Mesendoderm (in vitro differentiated cells): ENCODE results near the gene TMEM116.
"Not testable (repeated sequence)": the region's sequence is repeated elsewhere in the genome, so short reads cannot be mapped to it uniquely, and the experiment has no call there.

ENCODE experiments used
- DNase-seq: peaks from one replicate; pipeline ENCODE4 v3.0.0; 2013
- H2AK5ac ChIP-seq: 2 replicates; pipeline ENCODE4 v1.6.1; 2013; ENCODE audit warnings: low read length, inconsistent platforms
- H2BK120ac ChIP-seq: 2 replicates; pipeline ENCODE4 v1.6.1; 2013; ENCODE audit warnings: low read depth, mild to moderate bottlenecking, low read length, moderate library complexity, mixed read lengths
- H2BK15ac ChIP-seq: replicated peaks from 2 replicates; pipeline ENCODE4 v1.6.1; 2013; ENCODE audit warnings: low read depth, mild to moderate bottlenecking, moderate library complexity
- H2BK5ac ChIP-seq: 2 replicates; pipeline ENCODE4 v1.6.1; 2013; ENCODE audit warnings: low read length, inconsistent platforms
- H3K18ac ChIP-seq: 2 replicates; pipeline ENCODE4 v1.6.1; 2013; ENCODE audit warnings: mild to moderate bottlenecking, low read length, mixed read lengths
- H3K23ac ChIP-seq: one replicate; pipeline ENCODE4 v1.6.1; 2013; ENCODE audit warnings: low read length
- H3K27ac ChIP-seq: 2 replicates; pipeline ENCODE4 v1.5.1; 2013; ENCODE audit warnings: low read depth, mild to moderate bottlenecking, inconsistent platforms, low read length, moderate library complexity
- H3K27me3 ChIP-seq: 2 replicates; pipeline ENCODE4 v1.6.1; 2013; ENCODE audit warnings: low read length, control low read depth, mild to moderate bottlenecking, inconsistent platforms; ENCODE audit not compliant: insufficient read depth, poor library complexity
- H3K36me3 ChIP-seq: 2 replicates; pipeline ENCODE4 v1.6.1; 2013; ENCODE audit warnings: low read length, inconsistent platforms; ENCODE audit not compliant: control insufficient read depth, insufficient read depth
- H3K4ac ChIP-seq: one replicate; pipeline ENCODE4 v1.6.1; 2013; ENCODE audit warnings: low read depth, mild to moderate bottlenecking, low read length, moderate library complexity
- H3K4me1 ChIP-seq: 2 replicates; pipeline ENCODE4 v1.6.1; 2013; ENCODE audit warnings: low read depth, low read length, inconsistent platforms; ENCODE audit not compliant: control insufficient read depth
- H3K4me2 ChIP-seq: 2 replicates; pipeline ENCODE4 v1.6.1; 2013; ENCODE audit warnings: low read length
- H3K4me3 ChIP-seq: 2 replicates; pipeline ENCODE4 v1.5.1; 2013; ENCODE audit warnings: mild to moderate bottlenecking, low read length
- H3K56ac ChIP-seq: one replicate; pipeline ENCODE4 v1.6.1; 2013; ENCODE audit warnings: low read length
- H3K79me1 ChIP-seq: 2 replicates; pipeline ENCODE4 v1.6.1; 2013; ENCODE audit warnings: low read length, inconsistent platforms
- H3K79me2 ChIP-seq: 2 replicates; pipeline ENCODE4 v1.6.1; 2013; ENCODE audit warnings: mild to moderate bottlenecking, low read length; ENCODE audit not compliant: control insufficient read depth, insufficient read depth
- H3K9ac ChIP-seq: 2 replicates; pipeline ENCODE4 v1.6.1; 2013; ENCODE audit warnings: low read length, inconsistent platforms
- H4K5ac ChIP-seq: one replicate; pipeline ENCODE4 v1.6.1; 2013; ENCODE audit warnings: low read length
- H4K8ac ChIP-seq: one replicate; pipeline ENCODE4 v1.6.1; 2013; ENCODE audit warnings: low read depth, mild to moderate bottlenecking, control low read depth, low read length, moderate library complexity
- WGBS: extraction: QIAGEN DNeasy Blood & Tissue Kit; methylation state at CpG from one replicate; pipeline ENCODE4 v1.1.7; 2013; ENCODE audit warnings: low lambda C conversion rate, missing lambda C conversion rate; ENCODE audit not compliant: insufficient coverage; ENCODE audit errors: extremely low coverage; 5-methylcytosine and 5-hydroxymethylcytosine counted together

Gene TMEM116

GRCh38 chr12:111975161-111975931 is 37.6 kb downstream of the TMEM116 start:
- H3K79me2 ChIP-seq: no peaks in the 10 kb centered on the region
- H2BK15ac ChIP-seq: no peak overlapping the region
- no peak overlapping the region for H2AK5ac ChIP-seq
- no peak overlapping the region for H3K4me3 ChIP-seq
- H3K4me1 ChIP-seq: no peaks in the 10 kb centered on the region
- no peak overlapping the region for H3K56ac ChIP-seq
- H3K4me2 ChIP-seq: no peak overlapping the region
- no peaks in the 10 kb centered on the region for H3K27me3 ChIP-seq
- no peak overlapping the region for H3K23ac ChIP-seq
- WGBS: no CpG with 5 or more reads among the region's 5 CpGs
- H3K4ac ChIP-seq: no peak overlapping the region
- no peaks in the 10 kb centered on the region for H3K79me1 ChIP-seq
- no peak overlapping the region for H2BK120ac ChIP-seq
- H3K9ac ChIP-seq: no peak overlapping the region
- no peak for DNase-seq
- H3K27ac ChIP-seq: no peak overlapping the region
- no peak overlapping the region for H4K5ac ChIP-seq
- H2BK5ac ChIP-seq: no peak overlapping the region
- H3K36me3 ChIP-seq: no peaks in the 10 kb centered on the region
- H3K18ac ChIP-seq: no peak overlapping the region
- H4K8ac ChIP-seq: no peak overlapping the region

- no peak overlapping the region for H3K4me2 ChIP-seq
- H3K36me3 ChIP-seq: no peaks in the 10 kb centered on the region
- no peaks in the 10 kb centered on the region for H3K79me1 ChIP-seq
- H3K27ac ChIP-seq: no peak overlapping the region
- H4K5ac ChIP-seq: no peak overlapping the region
- no peak overlapping the region for H4K8ac ChIP-seq
- H2BK5ac ChIP-seq: no peak overlapping the region
- H3K4ac ChIP-seq: no peak overlapping the region
- H3K4me1 ChIP-seq: no peaks in the 10 kb centered on the region
- H3K79me2 ChIP-seq: no peaks in the 10 kb centered on the region
- no peaks in the 10 kb centered on the region for H3K27me3 ChIP-seq
- H3K23ac ChIP-seq: no peak overlapping the region
- no peak overlapping the region for H2BK15ac ChIP-seq
- no peak for DNase-seq
- no peak overlapping the region for H3K56ac ChIP-seq
- H3K9ac ChIP-seq: no peak overlapping the region
- no peak overlapping the region for H3K18ac ChIP-seq
- no peak overlapping the region for H2BK120ac ChIP-seq
- H3K4me3 ChIP-seq: no peak overlapping the region
- H2AK5ac ChIP-seq: no peak overlapping the region
Observed at GRCh38 chr12:111971800-111972199, 41.2 kb downstream of the TMEM116 start.

DNA sequence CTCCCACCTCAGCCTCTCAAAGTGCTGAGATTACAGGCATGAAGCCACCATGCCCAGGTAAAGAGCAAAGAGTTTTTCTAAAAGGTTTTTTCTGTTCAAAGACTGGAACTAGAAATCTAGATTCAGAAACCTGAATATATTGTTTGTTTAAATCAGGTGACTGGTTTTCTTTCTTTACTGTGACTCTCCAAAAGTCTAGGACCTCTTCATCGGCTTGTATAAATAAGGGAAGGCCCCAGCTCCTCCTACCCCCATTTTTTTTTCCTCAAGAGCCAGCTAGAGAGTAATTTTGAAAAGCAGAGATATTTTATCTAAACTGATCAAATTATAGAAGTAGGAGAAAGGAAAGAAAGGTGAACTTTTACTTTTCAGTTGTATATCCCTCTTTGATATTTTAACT is 48.0 kb downstream of the TMEM116 start:
- no peak for DNase-seq
- Histone ChIP-seq H2BK120ac (no peak overlapping the region), H3K9ac (no peak overlapping the region), H2BK5ac (no peak overlapping the region), H3K23ac (no peak overlapping the region), H4K5ac (no peak overlapping the region), H3K4me3 (no peak overlapping the region), H3K27ac (no peak overlapping the region), H3K79me2 (no peaks in the 10 kb centered on the region), H3K56ac (no peak overlapping the region), H3K18ac (no peak overlapping the region), H3K79me1 (no peaks in the 10 kb centered on the region), H3K4me2 (no peak overlapping the region), H3K4me1 (no peaks in the 10 kb centered on the region), H3K36me3 (no peaks in the 10 kb centered on the region), H4K8ac (no peak overlapping the region), H2AK5ac (no peak overlapping the region), H3K27me3 (no peaks in the 10 kb centered on the region), H3K4ac (no peak overlapping the region), H2BK15ac (no peak overlapping the region)
- no CpG with 5 or more reads among the region's 1 CpG for WGBS

DNA sequence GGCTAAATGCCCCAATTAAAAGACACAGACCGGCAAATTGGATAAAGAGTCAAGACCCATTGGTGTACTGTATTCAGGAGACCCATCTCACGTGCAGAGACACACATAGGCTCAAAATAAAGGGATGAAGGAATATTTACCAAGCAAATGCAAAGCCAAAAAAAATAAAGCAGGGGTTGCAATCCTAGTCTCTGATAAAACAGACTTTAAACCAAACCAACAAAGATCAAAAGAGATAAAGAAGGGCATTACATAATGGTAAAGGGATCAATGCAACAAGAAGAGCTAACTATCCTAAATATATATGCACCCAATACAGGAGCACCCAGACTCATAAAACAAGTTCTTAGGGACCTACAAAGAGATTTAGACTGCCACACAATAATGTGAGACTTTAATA is 53.4 kb downstream of the TMEM116 start:
- H2AK5ac ChIP-seq: not testable (repeated sequence)

DNA sequence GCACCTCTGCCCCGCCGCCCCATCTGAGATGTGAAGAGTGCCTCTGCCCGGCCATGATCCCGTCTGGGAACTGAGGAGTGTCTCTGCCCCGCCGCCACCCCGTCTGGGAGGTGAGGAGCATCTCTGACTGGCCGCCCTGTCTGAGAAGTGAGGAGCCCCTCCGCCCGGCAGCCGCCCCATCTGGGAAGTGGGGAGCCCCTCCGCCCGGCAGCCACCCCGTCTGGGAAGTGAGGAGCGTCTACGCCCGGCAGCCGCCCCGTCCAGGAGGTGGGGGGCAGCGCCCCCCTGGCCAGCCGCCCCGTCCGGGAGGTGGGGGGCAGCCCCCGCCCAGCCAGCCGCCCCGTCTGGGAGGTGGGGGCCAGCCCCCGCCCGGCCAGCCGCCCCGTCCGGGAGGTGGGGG is 55.7 kb downstream of the TMEM116 start:
- not testable (repeated sequence) for H3K4me1 ChIP-seq, H2BK15ac ChIP-seq, H3K9ac ChIP-seq, DNase-seq, H3K4me2 ChIP-seq, H3K56ac ChIP-seq, H2BK120ac ChIP-seq, H3K27ac ChIP-seq, H3K79me1 ChIP-seq, H3K18ac ChIP-seq, H3K36me3 ChIP-seq, H3K79me2 ChIP-seq, H4K8ac ChIP-seq, H4K5ac ChIP-seq, H3K23ac ChIP-seq, H2AK5ac ChIP-seq, H3K4ac ChIP-seq, H3K4me3 ChIP-seq, H3K27me3 ChIP-seq, H2BK5ac ChIP-seq
- no CpG with 5 or more reads among the region's 31 CpGs for WGBS

More for the DNA sequence above, 53.4 kb downstream of the TMEM116 start:
- H3K4ac ChIP-seq, H3K36me3 ChIP-seq, H3K18ac ChIP-seq, H3K27me3 ChIP-seq, H3K23ac ChIP-seq, H3K4me1 ChIP-seq, H2BK120ac ChIP-seq, H3K56ac ChIP-seq, H3K27ac ChIP-seq, DNase-seq, H3K4me3 ChIP-seq, H3K79me2 ChIP-seq, H4K8ac ChIP-seq, H3K4me2 ChIP-seq, H4K5ac ChIP-seq, H2BK5ac ChIP-seq, H3K79me1 ChIP-seq, H3K9ac ChIP-seq, H2BK15ac ChIP-seq: not testable (repeated sequence)
- no CpG with 5 or more reads among the region's 2 CpGs for WGBS

DNA sequence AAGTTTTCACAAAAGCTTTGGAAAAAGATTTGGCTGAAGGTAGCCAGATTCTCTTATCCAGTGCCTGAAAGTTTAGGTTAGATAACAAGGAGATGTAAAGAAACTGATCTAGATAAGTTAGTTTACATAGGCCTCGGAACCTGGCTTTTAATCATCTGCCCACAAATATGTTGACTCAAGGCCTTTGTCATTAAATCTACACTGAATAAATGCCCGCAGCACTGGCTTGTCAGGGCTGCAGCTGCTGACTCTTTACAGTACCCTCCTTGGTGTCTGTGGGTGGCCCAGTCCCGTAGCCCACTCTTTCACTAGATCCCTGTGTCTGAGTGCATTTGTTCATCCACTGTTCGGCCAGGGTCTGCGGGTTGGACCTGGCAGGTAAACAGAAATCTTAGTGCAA is 58.0 kb downstream of the TMEM116 start:
- H3K4me1 ChIP-seq: no peaks in the 10 kb centered on the region
- no peak overlapping the region for H3K9ac ChIP-seq
- no peak overlapping the region for H3K56ac ChIP-seq
- no peaks in the 10 kb centered on the region for H3K27me3 ChIP-seq
- no peak overlapping the region for H2BK15ac ChIP-seq
- H3K27ac ChIP-seq: no peak overlapping the region
- H3K36me3 ChIP-seq: no peaks in the 10 kb centered on the region
- H4K5ac ChIP-seq: no peak overlapping the region
- WGBS: no CpG with 5 or more reads among the region's 5 CpGs
- no peak overlapping the region for H2AK5ac ChIP-seq
- H4K8ac ChIP-seq: no peak overlapping the region
- no peaks in the 10 kb centered on the region for H3K79me1 ChIP-seq
- H3K4me2 ChIP-seq: no peak overlapping the region
- no peak overlapping the region for H3K18ac ChIP-seq
- no peak overlapping the region for H2BK5ac ChIP-seq
- H3K4me3 ChIP-seq: no peak overlapping the region
- no peak overlapping the region for H3K4ac ChIP-seq
- DNase-seq: no peak
- H3K79me2 ChIP-seq: no peaks in the 10 kb centered on the region
- H3K23ac ChIP-seq: no peak overlapping the region
- no peak overlapping the region for H2BK120ac ChIP-seq
